ENCODE results near the gene TMPRSS2.
"Not testable (repeated sequence)": the region's sequence is repeated elsewhere in the genome, so short reads cannot be mapped to it uniquely, and the experiment has no call there.

TMPRSS2 gene

DNA sequence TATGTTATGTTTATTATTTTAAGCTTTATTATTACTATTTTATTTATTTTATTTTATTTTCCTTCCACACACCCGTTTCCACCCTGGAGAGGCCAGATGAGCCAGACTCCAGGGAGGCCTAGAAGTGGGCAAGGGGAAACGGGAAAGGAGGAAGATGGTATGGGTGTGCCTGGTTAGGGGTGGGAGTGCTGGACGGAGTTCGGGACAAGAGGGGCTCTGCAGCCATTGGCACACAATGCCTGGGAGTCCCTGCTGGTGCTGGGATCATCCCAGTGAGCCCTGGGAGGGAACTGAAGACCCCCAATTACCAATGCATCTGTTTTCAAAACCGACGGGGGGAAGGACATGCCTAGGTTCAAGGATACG is 82.4 kb downstream of the TMPRSS2 start:
- no peak for DNase-seq

GRCh38 chr21:41423305-41423636 is 84.7 kb downstream of the TMPRSS2 start:
- not testable (repeated sequence) for DNase-seq

DNA sequence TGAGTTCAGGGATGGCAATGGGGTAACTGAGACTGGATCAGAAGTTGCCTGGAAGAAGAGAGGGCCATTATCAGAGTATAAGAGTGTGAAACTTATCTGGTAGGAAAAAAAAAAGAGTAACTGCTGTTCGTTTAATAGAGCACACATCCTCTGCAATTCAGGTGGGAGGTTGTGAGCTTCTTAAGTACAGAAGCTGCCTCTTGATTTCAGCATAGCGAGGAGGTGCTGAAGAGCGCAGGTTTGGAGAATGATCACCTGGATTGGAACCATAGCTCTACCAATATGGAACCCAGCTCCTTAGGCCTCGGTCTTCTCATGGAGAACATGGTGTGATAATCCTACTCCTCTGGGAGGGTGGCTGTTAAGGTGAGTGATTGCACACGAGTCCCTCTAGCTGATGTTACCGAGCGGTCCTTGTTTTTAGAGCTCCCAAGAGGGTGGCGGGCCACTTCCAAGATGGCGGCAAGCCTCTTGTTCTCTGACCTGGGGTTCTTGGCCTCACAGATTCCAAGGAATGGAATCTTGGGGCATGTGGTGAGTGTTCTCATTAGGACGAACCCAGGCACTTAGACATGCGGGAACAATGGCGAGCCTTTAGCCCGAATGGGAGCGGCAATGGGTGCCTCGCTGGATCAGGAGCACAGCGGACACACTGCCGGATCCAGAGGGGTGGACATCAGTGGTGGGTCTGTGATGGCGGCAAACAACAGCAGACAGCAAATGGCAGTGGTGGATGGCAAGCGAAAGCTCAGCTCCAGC is 85.2 kb downstream of the TMPRSS2 start:
- no peak for DNase-seq

DNA sequence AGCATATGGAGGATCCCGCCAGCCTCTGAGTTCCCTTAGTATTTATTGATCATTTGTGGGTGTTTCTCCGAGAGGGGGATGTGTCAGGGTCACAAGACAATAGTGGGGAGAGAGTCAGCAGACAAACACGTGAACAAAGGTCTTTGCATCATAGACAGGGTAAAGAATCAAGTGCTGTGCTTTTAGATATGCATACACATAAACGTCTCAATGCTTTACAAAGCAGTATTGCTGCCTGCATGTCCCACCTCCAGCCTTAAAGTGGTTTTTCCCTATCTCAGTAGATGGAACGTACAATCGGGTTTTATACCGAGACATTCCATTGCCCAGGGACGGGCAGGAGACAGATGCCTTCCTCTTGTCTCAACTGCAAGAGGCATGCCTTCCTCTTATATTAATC is 87.0 kb downstream of the TMPRSS2 start:
- DNase-seq, result not testable (repeated sequence)

GRCh38 chr21:41419921-41420862 is 87.8 kb downstream of the TMPRSS2 start:
- no peak for DNase-seq

- DNase-seq, result no peak
Observed at GRCh38 chr21:41418956-41419680, 88.8 kb downstream of the TMPRSS2 start.

GRCh38 chr21:41418393-41418792 is 89.6 kb downstream of the TMPRSS2 start:
- DNase-seq, result no peak

DNA sequence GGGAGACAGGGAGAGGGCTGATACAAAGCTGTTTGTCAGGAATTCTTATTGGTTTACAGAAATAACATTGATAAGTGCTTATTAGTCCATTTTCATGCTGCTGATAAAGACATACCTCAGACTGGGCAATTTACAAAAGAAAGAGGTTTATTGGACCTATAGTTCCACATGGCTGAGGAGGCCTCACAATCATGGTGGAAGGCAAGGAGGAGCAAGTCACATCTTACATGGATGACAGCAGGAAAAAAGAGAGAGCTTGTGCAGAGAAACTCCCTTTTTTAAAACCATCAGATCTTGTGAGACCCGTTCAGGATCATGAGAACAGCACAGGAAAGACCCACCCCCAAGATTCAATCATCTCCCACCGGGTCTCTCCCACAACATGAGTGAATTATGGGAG is 90.5 kb downstream of the TMPRSS2 start:
- not testable (repeated sequence) for DNase-seq

Measured in NCI-H187 treated with DMSO at 0.1 percent for 48 hours (cell line).